ENCODE data around the gene FBN1.

FBN1 gene

GRCh38 chr15:48559285-48559684 lies 86.2 kb downstream of the FBN1 start:
- Histone ChIP-seq H3K36me3 (ENCODE audit: control insufficient read depth, low read depth, low read length) (no peaks in the 10 kb centered on the region), H3K9ac (ENCODE audit: low read length) (no peak overlapping the region), H3K9me3 (ENCODE audit: control insufficient read depth, low read depth, low read length) (no peaks in the 10 kb centered on the region), H3K4me3 (ENCODE audit: low read length) (no peak overlapping the region), H3K4me1 (ENCODE audit: control insufficient read depth, low read depth, low read length) (no peaks in the 10 kb centered on the region), H3K27ac (ENCODE audit: low read length) (no peak overlapping the region), H3K27me3 (ENCODE audit: control insufficient read depth, insufficient read depth, low read length) (no peaks in the 10 kb centered on the region)

DNA sequence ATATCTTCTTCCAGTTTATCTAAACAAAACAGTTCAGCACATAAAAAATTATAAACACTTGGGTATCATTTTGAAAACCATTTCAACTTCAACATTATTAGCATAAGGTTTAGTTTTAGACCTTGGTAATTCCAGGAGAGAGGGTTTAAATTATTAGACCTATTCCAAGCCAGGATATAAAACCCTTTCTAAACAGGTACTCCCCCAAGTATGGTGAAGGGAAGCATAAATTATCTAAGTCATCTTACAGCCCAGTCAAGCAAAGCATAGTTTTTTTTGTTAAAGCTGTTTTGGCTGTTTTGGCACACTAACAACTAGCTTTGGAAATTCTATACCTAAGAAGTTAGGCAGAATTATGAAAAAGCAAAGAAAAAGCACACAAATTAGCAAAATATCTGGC lies 87.3 kb downstream of the FBN1 start:
- H3K9me3 ChIP-seq (ENCODE audit: control insufficient read depth, low read depth, low read length), result no peaks in the 10 kb centered on the region

DNA sequence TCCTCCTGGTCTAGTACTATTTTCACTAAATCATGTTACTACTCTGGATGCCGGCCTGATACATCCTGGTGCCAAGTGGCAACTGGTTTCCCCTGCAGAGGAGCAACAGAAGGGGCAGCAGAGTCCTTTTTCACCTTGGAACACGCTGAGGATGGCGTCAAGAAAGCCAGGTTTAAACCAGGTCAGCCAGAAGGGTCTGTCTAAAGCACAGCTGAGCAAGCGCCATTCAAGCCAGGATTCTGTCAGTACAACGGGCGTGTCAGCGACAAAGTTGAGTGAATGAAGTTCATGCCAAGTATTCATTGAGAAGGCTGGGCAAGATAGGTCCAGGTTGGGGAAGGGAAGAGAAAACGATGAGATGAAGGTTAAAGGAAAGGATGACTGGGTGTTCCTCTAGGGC lies 88.2 kb downstream of the FBN1 start:
- Histone ChIP-seq H3K27ac (ENCODE audit: low read length) (no peak overlapping the region), H3K27me3 (ENCODE audit: control insufficient read depth, insufficient read depth, low read length) (no peaks in the 10 kb centered on the region), H3K36me3 (ENCODE audit: control insufficient read depth, low read depth, low read length) (no peaks in the 10 kb centered on the region), H3K9ac (ENCODE audit: low read length) (no peak overlapping the region), H3K4me1 (ENCODE audit: control insufficient read depth, low read depth, low read length) (no peaks in the 10 kb centered on the region), H3K4me3 (ENCODE audit: low read length) (no peak overlapping the region), H3K9me3 (ENCODE audit: control insufficient read depth, low read depth, low read length) (no peaks in the 10 kb centered on the region)

More for the DNA sequence above, 87.3 kb downstream of the FBN1 start:
- Histone ChIP-seq H3K4me3 (ENCODE audit: low read length) (no peak overlapping the region), H3K4me1 (ENCODE audit: control insufficient read depth, low read depth, low read length) (no peaks in the 10 kb centered on the region), H3K36me3 (ENCODE audit: control insufficient read depth, low read depth, low read length) (no peaks in the 10 kb centered on the region), H3K27ac (ENCODE audit: low read length) (no peak overlapping the region), H3K27me3 (ENCODE audit: control insufficient read depth, insufficient read depth, low read length) (no peaks in the 10 kb centered on the region), H3K9ac (ENCODE audit: low read length) (no peak overlapping the region)

- H3K4me3 ChIP-seq (ENCODE audit: low read length), result no peak overlapping the region
- H3K27ac ChIP-seq (ENCODE audit: low read length), result no peak overlapping the region
- no peaks in the 10 kb centered on the region for H3K4me1 ChIP-seq (ENCODE audit: control insufficient read depth, low read depth, low read length)
- H3K9me3 ChIP-seq (ENCODE audit: control insufficient read depth, low read depth, low read length), result no peaks in the 10 kb centered on the region
- no peak overlapping the region for H3K9ac ChIP-seq (ENCODE audit: low read length)
- no peaks in the 10 kb centered on the region for H3K36me3 ChIP-seq (ENCODE audit: control insufficient read depth, low read depth, low read length)
- no peaks in the 10 kb centered on the region for H3K27me3 ChIP-seq (ENCODE audit: control insufficient read depth, insufficient read depth, low read length)
Measured at GRCh38 chr15:48556159-48556897, 89.2 kb downstream of the FBN1 start.

GRCh38 chr15:48555241-48555881 lies 90.1 kb downstream of the FBN1 start:
- Histone ChIP-seq H3K9ac (ENCODE audit: low read length) (no peak overlapping the region), H3K9me3 (ENCODE audit: control insufficient read depth, low read depth, low read length) (no peaks in the 10 kb centered on the region), H3K27ac (ENCODE audit: low read length) (no peak overlapping the region), H3K4me3 (ENCODE audit: low read length) (no peak overlapping the region), H3K27me3 (ENCODE audit: control insufficient read depth, insufficient read depth, low read length) (no peaks in the 10 kb centered on the region), H3K4me1 (ENCODE audit: control insufficient read depth, low read depth, low read length) (no peaks in the 10 kb centered on the region), H3K36me3 (ENCODE audit: control insufficient read depth, low read depth, low read length) (no peaks in the 10 kb centered on the region)

DNA sequence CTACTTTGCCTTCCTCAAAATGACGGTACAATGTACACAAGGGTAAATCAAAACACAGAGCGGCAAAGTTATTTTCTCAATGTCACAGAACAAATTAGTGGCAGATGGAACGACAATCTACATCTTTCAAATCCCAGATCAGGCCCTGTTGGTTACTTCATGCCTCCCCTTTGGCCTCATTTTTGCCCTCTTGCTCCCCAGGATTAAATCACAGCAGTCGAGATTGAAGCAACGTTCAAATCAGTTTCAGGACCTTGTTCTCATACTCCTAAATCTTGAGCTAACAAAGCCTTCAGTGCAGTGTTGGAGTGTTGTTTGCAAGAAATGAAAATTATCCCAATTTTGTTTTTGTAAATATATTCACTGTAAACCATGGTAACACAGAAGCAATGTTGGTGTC lies 91.4 kb downstream of the FBN1 start:
- H3K4me1 ChIP-seq (ENCODE audit: control insufficient read depth, low read depth, low read length), result no peaks in the 10 kb centered on the region
- no peak overlapping the region for H3K4me3 ChIP-seq (ENCODE audit: low read length)
- H3K36me3 ChIP-seq (ENCODE audit: control insufficient read depth, low read depth, low read length), result no peaks in the 10 kb centered on the region
- H3K27ac ChIP-seq (ENCODE audit: low read length), result no peak overlapping the region
- no peaks in the 10 kb centered on the region for H3K9me3 ChIP-seq (ENCODE audit: control insufficient read depth, low read depth, low read length)
- H3K9ac ChIP-seq (ENCODE audit: low read length), result no peak overlapping the region
- no peaks in the 10 kb centered on the region for H3K27me3 ChIP-seq (ENCODE audit: control insufficient read depth, insufficient read depth, low read length)

DNA sequence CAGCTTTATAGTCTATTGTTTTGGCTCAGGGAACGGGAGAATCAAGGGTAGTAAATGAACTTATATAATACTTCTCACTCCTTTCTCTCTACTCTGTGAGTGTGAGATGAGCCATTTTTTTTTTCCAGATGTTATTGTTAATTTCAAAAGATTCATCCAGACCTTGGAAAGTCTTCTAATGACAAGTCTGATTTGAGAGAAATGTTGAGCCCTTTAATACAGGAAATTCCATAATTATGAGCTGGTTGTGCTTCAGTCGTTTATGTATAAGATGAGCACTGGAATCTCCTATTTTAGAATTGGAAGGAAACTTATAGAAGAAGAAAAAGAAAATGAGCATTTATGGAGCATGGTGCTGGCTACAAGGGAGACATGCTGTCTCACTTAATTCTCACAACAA lies 92.0 kb downstream of the FBN1 start:
- H3K4me1 ChIP-seq (ENCODE audit: control insufficient read depth, low read depth, low read length), result no peaks in the 10 kb centered on the region
- H3K9ac ChIP-seq (ENCODE audit: low read length), result no peak overlapping the region
- H3K27me3 ChIP-seq (ENCODE audit: control insufficient read depth, insufficient read depth, low read length), result no peaks in the 10 kb centered on the region
- no peak overlapping the region for H3K27ac ChIP-seq (ENCODE audit: low read length)
- H3K36me3 ChIP-seq (ENCODE audit: control insufficient read depth, low read depth, low read length), result no peaks in the 10 kb centered on the region
- H3K4me3 ChIP-seq (ENCODE audit: low read length), result no peak overlapping the region
- H3K9me3 ChIP-seq (ENCODE audit: control insufficient read depth, low read depth, low read length), result no peaks in the 10 kb centered on the region

DNA sequence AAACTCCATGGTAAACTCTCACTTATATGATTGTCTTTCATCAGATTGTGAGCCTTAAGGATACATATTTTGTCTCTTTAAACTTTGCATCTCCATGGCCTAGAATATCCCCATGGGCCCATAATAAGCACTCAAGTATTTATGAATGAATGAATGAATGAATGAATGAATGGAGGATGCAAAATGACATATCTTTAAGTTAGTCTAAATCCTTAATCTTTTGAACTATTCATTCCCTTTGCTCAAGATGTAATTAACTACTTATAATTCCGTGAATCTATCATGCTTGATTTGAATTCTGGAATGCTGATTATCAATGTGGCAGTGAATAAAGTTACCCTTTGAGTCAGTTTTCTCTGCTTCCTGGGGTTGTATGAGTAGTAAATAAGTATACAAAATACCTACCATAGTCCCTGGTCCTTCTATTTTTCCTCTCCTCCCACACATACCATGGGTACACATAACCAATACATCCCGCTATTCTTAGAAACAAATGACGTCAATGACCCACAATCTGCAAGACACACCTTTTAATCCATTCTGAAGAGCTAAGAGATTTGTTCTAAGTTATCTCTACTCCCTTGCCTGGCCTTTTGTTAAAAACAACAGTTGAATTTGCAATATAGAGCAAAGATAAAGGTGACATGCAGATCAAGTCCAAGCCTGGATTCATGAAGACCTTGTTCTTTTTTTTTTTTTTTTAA lies 94.5 kb downstream of the FBN1 start:
- H3K27me3 ChIP-seq (ENCODE audit: control insufficient read depth, insufficient read depth, low read length), result no peaks in the 10 kb centered on the region
- H3K36me3 ChIP-seq (ENCODE audit: control insufficient read depth, low read depth, low read length), result no peaks in the 10 kb centered on the region
- no peak overlapping the region for H3K9ac ChIP-seq (ENCODE audit: low read length)
- no peak overlapping the region for H3K27ac ChIP-seq (ENCODE audit: low read length)
- no peak overlapping the region for H3K4me3 ChIP-seq (ENCODE audit: low read length)
- no peaks in the 10 kb centered on the region for H3K9me3 ChIP-seq (ENCODE audit: control insufficient read depth, low read depth, low read length)
- H3K4me1 ChIP-seq (ENCODE audit: control insufficient read depth, low read depth, low read length), result no peaks in the 10 kb centered on the region

GRCh38 chr15:48548455-48548854 lies 97.1 kb downstream of the FBN1 start:
- H3K4me1 ChIP-seq (ENCODE audit: control insufficient read depth, low read depth, low read length), result no peaks in the 10 kb centered on the region
- H3K9ac ChIP-seq (ENCODE audit: low read length), result no peak overlapping the region
- H3K9me3 ChIP-seq (ENCODE audit: control insufficient read depth, low read depth, low read length), result no peaks in the 10 kb centered on the region
- no peaks in the 10 kb centered on the region for H3K27me3 ChIP-seq (ENCODE audit: control insufficient read depth, insufficient read depth, low read length)
- no peak overlapping the region for H3K27ac ChIP-seq (ENCODE audit: low read length)
- no peaks in the 10 kb centered on the region for H3K36me3 ChIP-seq (ENCODE audit: control insufficient read depth, low read depth, low read length)
- no peak overlapping the region for H3K4me3 ChIP-seq (ENCODE audit: low read length)

DNA sequence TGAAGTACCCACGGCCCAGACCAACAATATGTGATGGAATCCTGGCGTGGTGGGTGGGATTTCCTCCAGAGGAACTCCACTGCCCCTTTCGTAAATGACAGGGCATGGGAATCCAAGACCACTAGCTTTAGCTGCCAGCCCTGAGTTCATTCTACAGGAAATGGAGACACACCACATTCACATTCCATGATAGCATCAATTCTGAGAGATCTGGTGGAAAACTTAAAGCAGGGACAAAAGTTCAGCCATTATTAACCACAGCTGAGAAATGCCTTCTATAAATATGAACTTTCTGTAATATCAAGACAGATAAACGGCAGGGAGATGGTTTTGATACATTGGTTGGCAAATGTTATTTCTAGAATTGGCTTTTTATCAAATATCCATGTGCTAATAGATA lies 98.2 kb downstream of the FBN1 start:
- Histone ChIP-seq H3K27ac (ENCODE audit: low read length) (no peak overlapping the region), H3K36me3 (ENCODE audit: control insufficient read depth, low read depth, low read length) (no peaks in the 10 kb centered on the region), H3K27me3 (ENCODE audit: control insufficient read depth, insufficient read depth, low read length) (no peaks in the 10 kb centered on the region), H3K4me1 (ENCODE audit: control insufficient read depth, low read depth, low read length) (no peaks in the 10 kb centered on the region), H3K4me3 (ENCODE audit: low read length) (no peak overlapping the region), H3K9me3 (ENCODE audit: control insufficient read depth, low read depth, low read length) (no peaks in the 10 kb centered on the region), H3K9ac (ENCODE audit: low read length) (no peak overlapping the region)

- Histone ChIP-seq H3K27ac (ENCODE audit: low read length) (no peak overlapping the region), H3K27me3 (ENCODE audit: control insufficient read depth, insufficient read depth, low read length) (no peaks in the 10 kb centered on the region), H3K4me1 (ENCODE audit: control insufficient read depth, low read depth, low read length) (no peaks in the 10 kb centered on the region), H3K9me3 (ENCODE audit: control insufficient read depth, low read depth, low read length) (no peaks in the 10 kb centered on the region), H3K9ac (ENCODE audit: low read length) (no peak overlapping the region), H3K36me3 (ENCODE audit: control insufficient read depth, low read depth, low read length) (no peaks in the 10 kb centered on the region), H3K4me3 (ENCODE audit: low read length) (no peak overlapping the region)
Measured at GRCh38 chr15:48546296-48546695, 99.2 kb downstream of the FBN1 start.
